PC-9 (cell line): ENCODE results near the gene DMWD. TPM values are rescaled to one million over a fixed set of nuclear protein-coding genes. Genes with fewer than 3 reads are reported as not detected.

Experiments
- BruUV-seq: library from RNA; stranded (reverse); fragments of 400-500 nt; replicated peaks from 2 replicates; lab custom pipeline; 2021; lab: Mats Ljungman, UMichigan
- CTCF ChIA-PET: fragments of 300-600 bp; sonication (Branson Sonifier 250); formaldehyde crosslinking; loops from one replicate; lab custom pipeline; 2022; ENCODE audit warnings: antibody characterized with exemption; lab: Charles Lee
- POLR2A ChIA-PET: fragments of 300-600 bp; sonication (Branson Sonifier 250); formaldehyde crosslinking; loops from one replicate; lab custom pipeline; 2022; ENCODE audit warnings: antibody characterized with exemption; ENCODE audit not compliant: unreplicated experiment; lab: Charles Lee
- DNase-seq, 2 experiments: peaks; one replicate each; pipeline versions ENCODE4 v3.0.0 to v3.0.0-alpha.2; 2015 to 2022; ENCODE audit warnings: mixed read lengths in 1 of 2
- H2AFZ ChIP-seq: fragments of 200-600 bp; sonication (generic); 2 replicates; pipeline ENCODE4 v1.8.1; 2017; ENCODE audit warnings: antibody characterized with exemption
- H3F3A ChIP-seq: fragments of 200-600 bp; sonication (generic); 2 replicates; pipeline ENCODE4 v1.8.1; 2017; ENCODE audit warnings: antibody characterized with exemption, mild to moderate bottlenecking, low read depth; ENCODE audit not compliant: insufficient read depth
- H3K27ac ChIP-seq: fragments of 200-600 bp; sonication (generic); 2 replicates; pipeline ENCODE4 v1.6.1; 2016; ENCODE audit warnings: mixed run types
- H3K27me3 ChIP-seq: fragments of 200-600 bp; sonication (generic); 2 replicates; pipeline ENCODE4 v1.6.1; 2016; ENCODE audit warnings: low read depth, mixed run types; ENCODE audit not compliant: insufficient read depth
- H3K36me3 ChIP-seq: fragments of 200-600 bp; sonication (generic); 2 replicates; pipeline ENCODE4 v1.6.1; 2016; ENCODE audit warnings: low read depth, mixed run types
- H3K4me1 ChIP-seq: fragments of 200-600 bp; sonication (generic); replicated peaks from 2 replicates; pipeline ENCODE4 v1.6.1; 2016; ENCODE audit warnings: mixed run types; ENCODE audit not compliant: insufficient read depth
- H3K4me2 ChIP-seq: fragments of 200-600 bp; sonication (generic); 2 replicates; pipeline ENCODE4 v1.6.1; 2017; ENCODE audit warnings: mixed run types
- H3K4me3 ChIP-seq: fragments of 200-600 bp; sonication (generic); 2 replicates; pipeline ENCODE4 v1.6.1; 2016; ENCODE audit warnings: mixed run types
- H3K79me2 ChIP-seq: fragments of 200-600 bp; sonication (generic); 2 replicates; pipeline ENCODE4 v1.6.1; 2017; ENCODE audit warnings: low read depth, mixed run types
- H3K9me2 ChIP-seq: fragments of 200-600 bp; sonication (generic); 2 replicates; pipeline ENCODE4 v1.8.1; 2017; ENCODE audit warnings: mild to moderate bottlenecking; ENCODE audit not compliant: insufficient read depth
- H3K9me3 ChIP-seq: fragments of 200-600 bp; sonication (generic); 2 replicates; pipeline ENCODE4 v1.8.1; 2016; ENCODE audit warnings: low read depth; ENCODE audit not compliant: insufficient read depth
- H4K20me1 ChIP-seq: fragments of 200-600 bp; sonication (generic); 2 replicates; pipeline ENCODE4 v1.8.1; 2017; ENCODE audit not compliant: insufficient read depth
- EZH2 ChIP-seq: fragments of 200-600 bp; sonication (generic); IDR thresholded peaks from 2 replicates; pipeline ENCODE4 v1.8.0; 2017; ENCODE audit warnings: antibody characterized with exemption, low read depth
- intact Hi-C: fragments of 100-400 bp; cut with micrococcal nuclease; formaldehyde crosslinking; loops from one replicate; pipeline ENCODE4 v1.10.0; 2022; ENCODE audit not compliant: unreplicated experiment
- total RNA-seq: library from RNA; stranded (reverse); gene quantifications from 2 replicates; pipeline ENCODE4 v1.2.3, GENCODE V29; 2021
- TF ChIP-seq, protein P1 (sequence below): fragments of 200-600 bp; sonication (generic); conservative IDR thresholded peaks from 2 replicates; pipeline ENCODE4 v1.6.1; 2017; ENCODE audit warnings: mixed run types, antibody characterized with exemption, mild to moderate bottlenecking, moderate library complexity

DMWD gene
- total RNA-seq, 1 experiment from 2014 or later: 66.7 TPM

DNA sequence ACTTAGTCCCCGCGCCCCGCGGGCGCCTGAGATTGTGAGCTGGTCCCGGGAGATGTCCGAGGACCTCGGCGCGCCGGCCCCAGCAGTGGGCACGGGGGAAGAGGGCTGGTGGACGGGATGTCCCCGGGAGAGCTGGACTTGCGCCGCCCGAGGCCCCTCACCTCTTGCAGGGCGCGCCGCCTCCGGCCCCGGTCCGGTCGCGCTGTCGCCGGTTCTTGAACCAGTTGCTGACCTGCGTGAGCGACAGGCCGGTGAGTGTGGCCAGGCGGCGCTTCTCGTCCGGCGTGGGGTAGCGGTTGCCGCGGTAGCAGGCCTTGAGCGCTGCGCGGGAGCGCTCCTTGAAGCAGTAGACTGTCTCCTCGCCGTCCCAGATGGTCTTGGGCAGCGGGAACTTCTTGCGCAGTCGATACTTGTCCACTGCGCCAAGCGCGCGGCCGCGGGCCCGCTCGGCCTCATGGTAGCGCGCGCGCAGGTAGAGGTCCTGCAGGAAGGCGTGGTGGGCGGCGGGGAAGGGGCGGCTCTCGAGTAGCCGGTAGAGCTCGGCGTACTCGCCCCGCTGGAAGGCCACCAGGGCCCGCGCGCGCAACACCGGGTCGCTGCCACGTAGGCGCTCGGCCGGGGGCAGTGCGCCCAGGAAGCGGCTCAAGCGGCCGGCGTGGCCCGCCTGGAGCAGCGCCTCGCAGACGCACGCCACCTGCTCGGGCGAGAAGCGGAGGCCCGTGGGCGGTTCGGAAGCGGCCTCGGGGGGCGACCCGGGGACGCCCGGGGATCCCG is 24.6 kb downstream of the DMWD start:
- H4K20me1 ChIP-seq: no peaks in the 10 kb centered on the region
- peaks cover 17% of the 10 kb centered on the region for H3K4me1 ChIP-seq
- ChIA-PET CTCF (interaction anchor here (0.6 kb wide), 2 partner anchors 10 to 51 kb away, joined by 4 to 5 read pairs; no protein-coding TSS in a partner anchor), POLR2A (interaction anchor here (0.5 to 1.6 kb wide), 7 partner anchors 20 to 97 kb away, joined by 4 to 13 read pairs (median 7); partner anchors contain the start of genes DMWD, FBXO46, QPCTL and SNRPD2)
- peaks cover 52% of the 10 kb centered on the region; the same call in 1 of the 2 replicates for H3F3A ChIP-seq
- no peaks in the 10 kb centered on the region for H3K9me2 ChIP-seq
- H3K36me3 ChIP-seq: 0 out of 2 replicates have a peak, but pooled peaks cover 3% of the 10 kb centered on the region
- no peaks in the 10 kb centered on the region for H3K27me3 ChIP-seq
- peak overlapping the region; percentile 79 for H3K27ac ChIP-seq
- peak overlapping the region; percentile 94 for H2AFZ ChIP-seq
- no peaks in the 10 kb centered on the region for H3K9me3 ChIP-seq
- H3K4me2 ChIP-seq: peak overlapping the region; percentile 100
- peak; percentile 61 to 67 for DNase-seq
- no TSS peak for BruUV-seq
- no peak for TF ChIP-seq EZH2
- TF ChIP-seq, protein P1, sequence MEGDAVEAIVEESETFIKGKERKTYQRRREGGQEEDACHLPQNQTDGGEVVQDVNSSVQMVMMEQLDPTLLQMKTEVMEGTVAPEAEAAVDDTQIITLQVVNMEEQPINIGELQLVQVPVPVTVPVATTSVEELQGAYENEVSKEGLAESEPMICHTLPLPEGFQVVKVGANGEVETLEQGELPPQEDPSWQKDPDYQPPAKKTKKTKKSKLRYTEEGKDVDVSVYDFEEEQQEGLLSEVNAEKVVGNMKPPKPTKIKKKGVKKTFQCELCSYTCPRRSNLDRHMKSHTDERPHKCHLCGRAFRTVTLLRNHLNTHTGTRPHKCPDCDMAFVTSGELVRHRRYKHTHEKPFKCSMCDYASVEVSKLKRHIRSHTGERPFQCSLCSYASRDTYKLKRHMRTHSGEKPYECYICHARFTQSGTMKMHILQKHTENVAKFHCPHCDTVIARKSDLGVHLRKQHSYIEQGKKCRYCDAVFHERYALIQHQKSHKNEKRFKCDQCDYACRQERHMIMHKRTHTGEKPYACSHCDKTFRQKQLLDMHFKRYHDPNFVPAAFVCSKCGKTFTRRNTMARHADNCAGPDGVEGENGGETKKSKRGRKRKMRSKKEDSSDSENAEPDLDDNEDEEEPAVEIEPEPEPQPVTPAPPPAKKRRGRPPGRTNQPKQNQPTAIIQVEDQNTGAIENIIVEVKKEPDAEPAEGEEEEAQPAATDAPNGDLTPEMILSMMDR: no peak
- peak overlapping the region; percentile 97 for H3K4me3 ChIP-seq
- H3K79me2 ChIP-seq: no peaks in the 10 kb centered on the region
- intact Hi-C loops: loop anchor here (2.0 to 5.0 kb wide), 3 partner anchors 37 to 346 kb away; partner anchors contain the start of genes ERCC1 and FBXO46

DNA sequence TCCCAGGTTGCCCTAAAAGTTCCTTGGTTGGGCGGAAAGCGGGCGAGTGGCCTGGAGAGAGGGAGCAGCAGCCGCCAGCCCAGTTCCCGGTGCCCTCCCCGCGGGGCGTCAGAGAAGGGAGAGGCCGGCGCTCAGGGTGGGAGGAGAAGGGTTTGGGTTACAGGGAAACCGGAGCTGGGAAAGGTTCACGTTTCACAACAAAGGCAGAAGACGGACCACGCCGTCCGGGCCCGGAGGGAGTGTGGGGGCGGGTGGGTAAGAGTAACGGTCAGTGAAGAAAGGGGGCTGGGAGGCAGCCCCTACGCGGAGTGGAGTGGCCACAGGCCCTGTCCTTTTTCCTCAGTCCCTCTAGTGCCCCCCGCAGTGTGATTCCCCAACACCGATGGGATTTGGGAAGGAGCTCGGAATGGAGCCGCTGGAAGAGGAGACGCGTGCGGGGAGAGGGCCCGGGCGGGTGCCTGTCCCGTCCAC is 25.2 kb downstream of the DMWD start:
- H3F3A ChIP-seq: peaks cover 46% of the 10 kb centered on the region; the same call in 1 of the 2 replicates
- BruUV-seq: no TSS peak

More for the DNA sequence above, 25.2 kb downstream of the DMWD start:
- DNase-seq: peak; percentile 77 to 88
- no peaks in the 10 kb centered on the region for H3K9me3 ChIP-seq
- no peaks in the 10 kb centered on the region for H4K20me1 ChIP-seq
- peak overlapping the region; percentile 97 for H3K4me3 ChIP-seq
- peak overlapping the region; percentile 79; the same call in 1 of the 2 replicates for H3K27ac ChIP-seq
- ChIA-PET CTCF (interaction anchor here (0.6 kb wide), 3 partner anchors 26 to 96 kb away, joined by 5 to 6 read pairs (median 6); partner anchors contain the start of gene SYMPK), POLR2A (interaction anchor here (0.5 to 1.6 kb wide), 7 partner anchors 19 to 97 kb away, joined by 4 to 13 read pairs (median 7); partner anchors contain the start of genes DMWD, FBXO46, QPCTL and SNRPD2)
- peak overlapping the region; percentile 94 for H2AFZ ChIP-seq
- H3K4me1 ChIP-seq: peaks cover 17% of the 10 kb centered on the region
- H3K9me2 ChIP-seq: no peaks in the 10 kb centered on the region
- H3K4me2 ChIP-seq: peak overlapping the region; percentile 100
- no peaks in the 10 kb centered on the region for H3K27me3 ChIP-seq
- TF ChIP-seq, protein P1: no peak
- no peak for TF ChIP-seq EZH2
- intact Hi-C loops: loop anchor here (5.0 kb wide), 2 partner anchors 115 to 345 kb away; partner anchors contain the start of gene ERCC1
- H3K79me2 ChIP-seq: no peaks in the 10 kb centered on the region
- 0 out of 2 replicates have a peak, but pooled peaks cover 2% of the 10 kb centered on the region for H3K36me3 ChIP-seq
